IMR-90 (cell line): ENCODE results near the gene CALN1. TPM values are rescaled to one million over a fixed set of nuclear protein-coding genes. Genes with fewer than 3 reads are reported as not detected.

ENCODE experiments used
- ATAC-seq: fragments of 200-7000 bp; cut with Tn5 transposase; 2 replicates; pipeline ENCODE4 v1.9.1; 2020; ENCODE audit warnings: low read depth, mild to moderate bottlenecking, moderate library complexity
- BruUV-seq: library from RNA; stranded (reverse); fragments of 400-500 nt; replicated peaks from 2 replicates; lab custom pipeline; 2021; lab: Mats Ljungman, UMichigan
- CTCF ChIA-PET: fragments of 300-600 bp; formaldehyde crosslinking; extraction: SDS; loops from one replicate; lab custom pipeline; 2021; ENCODE audit warnings: antibody characterized with exemption; lab: Yijun Ruan, JAX
- POLR2A ChIA-PET: fragments of 300-600 bp; sonication (Branson Sonifier 250); formaldehyde crosslinking; loops from one replicate; lab custom pipeline; 2022; ENCODE audit warnings: antibody characterized with exemption; ENCODE audit not compliant: unreplicated experiment; lab: Charles Lee
- DNase-seq: peaks from one replicate; pipeline ENCODE4 v3.0.0; 2013
- H2AFZ ChIP-seq: replicated peaks from 2 replicates; pipeline ENCODE3; 2013; ENCODE audit warnings: low read length, mild to moderate bottlenecking; ENCODE audit not compliant: poor library complexity
- H2AK5ac ChIP-seq: 2 replicates; pipeline ENCODE4 v1.6.1; 2013; ENCODE audit warnings: low read depth, low read length, inconsistent platforms
- H2AK9ac ChIP-seq: replicated peaks from 2 replicates; pipeline ENCODE3; 2013; ENCODE audit warnings: mild to moderate bottlenecking, low read depth, low read length, moderate library complexity; ENCODE audit not compliant: poor library complexity
- H2BK120ac ChIP-seq: 2 replicates; pipeline ENCODE4 v1.6.1; 2013; ENCODE audit warnings: low read depth, low read length, inconsistent platforms
- H2BK15ac ChIP-seq: 3 replicates; pipeline ENCODE4 v1.6.1; 2013; ENCODE audit warnings: low read depth, low read length, inconsistent platforms
- H2BK20ac ChIP-seq: 2 replicates; pipeline ENCODE4 v1.6.1; 2013; ENCODE audit warnings: low read depth, mild to moderate bottlenecking, inconsistent platforms, low read length, moderate library complexity
- H2BK5ac ChIP-seq: 2 replicates; pipeline ENCODE4 v1.6.1; 2013; ENCODE audit warnings: mild to moderate bottlenecking, low read depth, low read length, inconsistent platforms; ENCODE audit not compliant: poor library complexity, severe bottlenecking
- H3K14ac ChIP-seq: replicated peaks from 2 replicates; pipeline ENCODE4 v1.6.1; 2013; ENCODE audit warnings: low read depth, low read length, inconsistent platforms
- H3K18ac ChIP-seq: 2 replicates; pipeline ENCODE4 v1.6.1; 2013; ENCODE audit warnings: low read depth, low read length, control low read depth
- H3K23ac ChIP-seq: 2 replicates; pipeline ENCODE4 v1.6.1; 2013; ENCODE audit warnings: low read depth, low read length, inconsistent platforms
- H3K27ac ChIP-seq: 2 replicates; pipeline ENCODE4 v1.5.1; 2013; ENCODE audit warnings: mild to moderate bottlenecking, control low read depth, low read length; ENCODE audit not compliant: insufficient read depth
- H3K27me3 ChIP-seq: 2 replicates; pipeline ENCODE4 v1.6.1; 2013; ENCODE audit warnings: low read length; ENCODE audit not compliant: control insufficient read depth, insufficient read depth
- H3K36me3 ChIP-seq: 2 replicates; pipeline ENCODE4 v1.6.1; 2013; ENCODE audit warnings: low read length, mixed read lengths; ENCODE audit not compliant: control insufficient read depth, insufficient read depth
- H3K4ac ChIP-seq: 2 replicates; pipeline ENCODE4 v1.6.1; 2013; ENCODE audit warnings: low read depth, low read length, inconsistent platforms
- H3K4me1 ChIP-seq: 2 replicates; pipeline ENCODE4 v1.6.1; 2013; ENCODE audit warnings: low read length, mixed read lengths; ENCODE audit not compliant: control insufficient read depth, insufficient read depth
- H3K4me2 ChIP-seq: 2 replicates; pipeline ENCODE4 v1.6.1; 2013; ENCODE audit warnings: low read depth, mild to moderate bottlenecking, control low read depth, low read length, moderate library complexity
- H3K4me3 ChIP-seq: 2 replicates; pipeline ENCODE4 v1.5.1; 2013; ENCODE audit warnings: low read depth, mild to moderate bottlenecking, control low read depth, low read length, moderate library complexity; ENCODE audit not compliant: insufficient read depth
- H3K56ac ChIP-seq: 2 replicates; pipeline ENCODE4 v1.6.1; 2013; ENCODE audit warnings: low read length, inconsistent platforms; ENCODE audit not compliant: insufficient read depth; ENCODE audit errors: extremely low read depth
- H3K79me1 ChIP-seq, 2 experiments: 2 replicates each; pipeline ENCODE4 v1.6.1; 2013; ENCODE audit warnings: low read length in 2 of 2, inconsistent platforms in 1 of 2, low read depth in 1 of 2
- H3K9ac ChIP-seq: 2 replicates; pipeline ENCODE4 v1.6.1; 2013; ENCODE audit warnings: low read depth, low read length, control low read depth
- H3K9me1 ChIP-seq: 2 replicates; pipeline ENCODE4 v1.6.1; 2013; ENCODE audit warnings: low read length, inconsistent platforms; ENCODE audit not compliant: insufficient read depth
- H3K9me3 ChIP-seq: 2 replicates; pipeline ENCODE4 v1.6.1; 2013; ENCODE audit warnings: low read length; ENCODE audit not compliant: control insufficient read depth, insufficient read depth
- H4K20me1 ChIP-seq: 2 replicates; pipeline ENCODE4 v1.6.1; 2013; ENCODE audit warnings: low read length, inconsistent platforms; ENCODE audit not compliant: insufficient read depth
- H4K5ac ChIP-seq: 2 replicates; pipeline ENCODE4 v1.6.1; 2013; ENCODE audit warnings: mild to moderate bottlenecking, low read depth, low read length, control low read depth
- H4K8ac ChIP-seq, 2 experiments: 2 replicates each; pipeline ENCODE4 v1.6.1; 2013; ENCODE audit warnings: low read depth in 2 of 2, low read length in 2 of 2, control low read depth in 1 of 2, inconsistent platforms in 1 of 2
- H4K91ac ChIP-seq: 2 replicates; pipeline ENCODE4 v1.6.1; 2013; ENCODE audit warnings: low read depth, low read length, inconsistent platforms; ENCODE audit not compliant: insufficient read depth
- BHLHE40 ChIP-seq: fragments of 150-350 bp; IDR thresholded peaks from 2 replicates; pipeline ENCODE4 v1.6.1; 2016; ENCODE audit warnings: mild to moderate bottlenecking, low read depth, low read length
- CHD1 ChIP-seq: IDR thresholded peaks from 2 replicates; pipeline ENCODE4 v1.6.1; 2012; ENCODE audit warnings: low read depth, low read length, improper control_type of control experiment
- MAZ ChIP-seq: IDR thresholded peaks from 2 replicates; pipeline ENCODE4 v1.6.1; 2012; ENCODE audit warnings: low read depth, mild to moderate bottlenecking, low read length, improper control_type of control experiment, moderate library complexity, borderline replicate concordance
- MXI1 ChIP-seq: IDR thresholded peaks from 2 replicates; pipeline ENCODE4 v1.6.1; 2012; ENCODE audit warnings: low read depth, mild to moderate bottlenecking, low read length, moderate library complexity, borderline replicate concordance
- WGBS, 2 experiments: methylation state at CpG; one replicate each; pipeline versions ENCODE4 v1.1.5 to v1.1.7; 2013; ENCODE audit warnings: missing lambda C conversion rate in 2 of 2; ENCODE audit not compliant: insufficient read length in 1 of 2; ENCODE audit errors: extremely low coverage in 2 of 2; 5-methylcytosine and 5-hydroxymethylcytosine counted together
- dilution Hi-C: fragments of 300-500 bp; cut with HindIII; formaldehyde crosslinking; loops from one replicate; pipeline ENCODE4 v1.14.3; 2018; ENCODE audit warnings: low sequenced_read_pairs; ENCODE audit not compliant: unreplicated experiment
- in situ Hi-C: fragments of 300-500 bp; cut with MboI; formaldehyde crosslinking; loops from 3 replicates; pipeline ENCODE4 v1.14.3; 2019; ENCODE audit warnings: low sequenced_read_pairs, inconsistent platforms, mixed read lengths
- intact Hi-C: fragments of 100-400 bp; cut with micrococcal nuclease; formaldehyde crosslinking; loops from 2 replicates; pipeline ENCODE4 v1.10.0; 2022
- polyA plus RNA-seq, 3 experiments: library from polyadenylated mRNA; depleted of rRNA; stranded (reverse); fragments of >200 nt; gene quantifications; 2 replicates each; pipeline ENCODE4 v1.2.3, GENCODE V29; 2012; ENCODE audit warnings: low replicate concordance in 1 of 3
- total RNA-seq: library from RNA; depleted of rRNA; stranded (reverse); fragments of >200 nt; gene quantifications from 2 replicates; pipeline ENCODE4 v1.2.3, GENCODE V29; 2012

Gene CALN1
- total and polyA plus RNA-seq, 2 of the 4 experiments (the other 2 are of a cell fraction), result not detected

DNA sequence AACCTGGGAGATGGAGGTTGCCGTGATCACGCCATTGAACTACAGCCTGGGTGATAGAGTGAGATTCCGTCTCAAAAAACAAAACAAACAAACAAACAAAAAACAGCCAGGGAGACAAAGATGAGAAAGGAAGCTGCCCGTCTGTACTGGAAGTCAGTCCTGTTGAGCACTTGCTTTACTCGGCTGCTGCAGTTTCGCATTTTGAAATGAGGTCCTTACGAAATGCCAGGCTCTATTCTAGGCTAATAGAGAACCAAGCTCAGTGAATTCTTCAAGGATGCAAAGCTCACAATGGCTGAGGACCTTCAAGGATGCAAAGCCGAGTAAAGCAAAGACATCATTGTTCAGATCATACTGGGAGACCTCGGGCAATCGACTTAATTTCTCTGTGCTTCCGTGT lies 333.3 kb downstream of the CALN1 start:
- no peak overlapping the region for H4K8ac ChIP-seq
- H4K5ac ChIP-seq, result no peak overlapping the region
- 87% methylated on average over 4 of the region's 11 CpGs; no CpG with 5 or more reads in 1 of the 2 experiments for WGBS, 2 experiments
- no TSS peak for BruUV-seq
- H3K4me2 ChIP-seq, result no peak overlapping the region
- no peak overlapping the region for H2BK120ac ChIP-seq
- intact Hi-C loops, result no loop called here
- H3K27me3 ChIP-seq, result no peaks in the 10 kb centered on the region
- no peak overlapping the region for H2AFZ ChIP-seq
- H3K27ac ChIP-seq, result no peak overlapping the region
- H3K23ac ChIP-seq, result no peak overlapping the region
- no peak overlapping the region for H2BK15ac ChIP-seq
- no peak overlapping the region for H4K91ac ChIP-seq
- no peak overlapping the region for H3K56ac ChIP-seq
- H2BK5ac ChIP-seq, result no peak overlapping the region
- no peak overlapping the region for H3K18ac ChIP-seq
- ATAC-seq, result no peak
- ChIA-PET POLR2A (no interaction called here), CTCF (no interaction called here)
- no peaks in the 10 kb centered on the region for H4K20me1 ChIP-seq
- H3K14ac ChIP-seq, result no peak overlapping the region
- peaks cover 22% of the 10 kb centered on the region for H3K9me3 ChIP-seq
- H3K4me3 ChIP-seq, result no peak overlapping the region
- H2AK9ac ChIP-seq, result no peak overlapping the region
- in situ Hi-C loops, result no loop called here
- no peak overlapping the region for H2BK20ac ChIP-seq
- H2AK5ac ChIP-seq, result no peak overlapping the region
- no peak for DNase-seq
- H3K9ac ChIP-seq, result no peak overlapping the region
- dilution Hi-C loops, result no loop called here
- no peaks in the 10 kb centered on the region for H3K36me3 ChIP-seq
- TF ChIP-seq MAZ (no peak), BHLHE40 (no peak), CHD1 (no peak), MXI1 (no peak)
- no peak overlapping the region for H3K4ac ChIP-seq
- H3K4me1 ChIP-seq, result no peaks in the 10 kb centered on the region
- H3K79me1 ChIP-seq, result no peaks in the 10 kb centered on the region
- H3K9me1 ChIP-seq, result no peaks in the 10 kb centered on the region
